ENCODE results near the gene TRIM54.

TRIM54 gene, protein sequence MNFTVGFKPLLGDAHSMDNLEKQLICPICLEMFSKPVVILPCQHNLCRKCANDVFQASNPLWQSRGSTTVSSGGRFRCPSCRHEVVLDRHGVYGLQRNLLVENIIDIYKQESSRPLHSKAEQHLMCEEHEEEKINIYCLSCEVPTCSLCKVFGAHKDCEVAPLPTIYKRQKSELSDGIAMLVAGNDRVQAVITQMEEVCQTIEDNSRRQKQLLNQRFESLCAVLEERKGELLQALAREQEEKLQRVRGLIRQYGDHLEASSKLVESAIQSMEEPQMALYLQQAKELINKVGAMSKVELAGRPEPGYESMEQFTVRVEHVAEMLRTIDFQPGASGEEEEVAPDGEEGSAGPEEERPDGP

GRCh38 chr2:27281855-27282559 is at the start of gene TRIM54:
TSS of gene TRIM54 (plus strand) at chr2:27282429. CDS start at chr2:27282732, 303 bp downstream.
- no peak for DNase-seq

- DNase-seq = no peak
These were observed 48.9 kb upstream of the TRIM54 start for GRCh38 chr2:27233341-27233740.

GRCh38 chr2:27236136-27236535 is 46.1 kb upstream of the TRIM54 start:
- DNase-seq = no peak

GRCh38 chr2:27236626-27237025 is 45.6 kb upstream of the TRIM54 start:
- no peak for DNase-seq

GRCh38 chr2:27237341-27237945 is 44.8 kb upstream of the TRIM54 start:
- DNase-seq = no peak

- DNase-seq = no peak
These were observed 43.3 kb upstream of the TRIM54 start for GRCh38 chr2:27238976-27239375.

DNA sequence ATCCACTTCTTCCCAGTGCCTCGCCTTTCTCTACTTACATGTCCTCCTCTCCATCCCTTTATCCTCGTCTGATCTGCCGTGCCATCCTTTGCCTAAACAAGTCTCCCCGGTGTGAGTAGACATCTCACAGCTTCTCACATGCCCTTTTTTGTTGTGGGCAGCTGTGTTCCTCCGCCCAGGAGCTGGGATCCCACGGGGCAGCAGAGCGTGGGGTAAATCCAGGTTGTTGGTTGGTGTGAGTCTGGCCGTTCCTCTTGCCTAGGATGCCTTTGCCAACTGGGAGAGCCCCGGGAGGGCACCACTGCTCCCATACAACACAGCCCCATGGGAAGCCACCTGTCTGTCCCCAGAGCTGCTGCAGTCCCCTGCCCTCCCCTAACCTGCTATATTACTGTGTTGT is 41.8 kb upstream of the TRIM54 start:
- no peak for DNase-seq

DNA sequence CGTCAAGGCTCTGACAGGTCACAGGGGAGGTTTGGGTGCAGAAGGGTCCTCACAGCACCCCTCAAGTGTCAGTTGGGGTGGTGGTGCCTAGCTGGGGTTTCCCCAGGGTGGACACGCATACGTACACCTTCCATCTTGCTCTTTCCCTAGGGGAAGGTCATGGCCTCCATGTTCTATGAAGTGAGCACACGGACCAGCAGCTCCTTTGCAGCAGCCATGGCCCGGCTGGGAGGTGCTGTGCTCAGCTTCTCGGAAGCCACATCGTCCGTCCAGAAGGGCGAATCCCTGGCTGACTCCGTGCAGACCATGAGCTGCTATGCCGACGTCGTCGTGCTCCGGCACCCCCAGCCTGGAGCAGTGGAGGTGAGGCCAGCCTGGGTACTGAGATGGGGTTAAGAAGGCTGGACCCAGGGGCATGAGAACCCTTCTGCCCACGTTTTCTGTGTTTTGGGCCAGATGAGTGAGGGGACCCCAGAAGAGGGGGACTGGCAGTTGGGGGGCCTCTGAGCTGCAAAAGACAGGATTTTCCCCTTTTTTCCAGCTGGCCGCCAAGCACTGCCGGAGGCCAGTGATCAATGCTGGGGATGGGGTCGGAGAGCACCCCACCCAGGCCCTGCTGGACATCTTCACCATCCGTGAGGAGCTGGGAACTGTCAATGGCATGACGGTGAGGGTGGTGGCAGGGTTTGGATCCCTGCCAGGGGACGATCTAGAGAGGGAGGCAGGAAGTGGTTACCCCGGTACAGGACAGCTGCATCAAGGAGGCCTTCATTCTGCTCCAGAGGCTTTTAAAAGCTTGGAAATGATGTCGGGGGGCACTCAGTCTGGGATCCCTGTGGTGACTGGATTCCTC is 40.2 kb upstream of the TRIM54 start:
- DNase-seq = no peak

- no peak for DNase-seq
These were observed 39.6 kb upstream of the TRIM54 start for GRCh38 chr2:27242614-27242951.

DNA sequence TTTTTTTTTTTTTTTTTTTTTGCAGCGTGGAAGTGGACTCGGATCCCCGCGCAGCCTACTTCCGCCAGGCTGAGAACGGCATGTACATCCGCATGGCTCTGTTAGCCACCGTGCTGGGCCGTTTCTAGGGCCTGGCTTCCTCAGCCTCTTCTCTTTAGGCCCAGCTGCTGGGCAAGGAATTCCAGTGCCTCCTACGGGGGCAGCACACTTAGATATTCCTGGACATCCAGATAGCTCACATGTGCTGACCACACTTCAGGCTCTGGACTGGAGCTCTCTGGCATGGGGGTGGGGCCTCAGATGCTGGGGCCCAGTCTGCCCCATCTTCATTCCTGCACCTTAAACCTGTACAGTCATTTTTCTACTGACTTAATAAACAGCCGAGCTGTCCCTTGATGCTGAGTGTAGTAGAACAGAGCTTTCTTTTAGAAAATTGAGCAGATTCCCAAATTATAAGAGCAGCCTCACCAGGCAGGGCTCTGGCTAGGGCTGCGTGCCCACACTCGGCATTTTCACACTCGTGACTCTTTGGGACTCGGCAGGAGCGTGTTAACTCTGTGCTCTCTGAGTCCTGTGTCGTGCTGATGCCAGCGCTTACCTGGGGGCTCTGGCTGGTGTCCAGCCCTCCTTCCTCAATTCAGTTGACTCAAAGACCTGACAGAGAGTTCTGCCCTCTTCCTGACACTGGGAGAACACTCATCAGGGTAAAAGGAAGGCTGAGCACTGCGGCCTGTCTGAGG is 38.7 kb upstream of the TRIM54 start:
- no peak for DNase-seq

GRCh38 chr2:27245116-27245515 is 37.1 kb upstream of the TRIM54 start:
- no peak for DNase-seq

DNA sequence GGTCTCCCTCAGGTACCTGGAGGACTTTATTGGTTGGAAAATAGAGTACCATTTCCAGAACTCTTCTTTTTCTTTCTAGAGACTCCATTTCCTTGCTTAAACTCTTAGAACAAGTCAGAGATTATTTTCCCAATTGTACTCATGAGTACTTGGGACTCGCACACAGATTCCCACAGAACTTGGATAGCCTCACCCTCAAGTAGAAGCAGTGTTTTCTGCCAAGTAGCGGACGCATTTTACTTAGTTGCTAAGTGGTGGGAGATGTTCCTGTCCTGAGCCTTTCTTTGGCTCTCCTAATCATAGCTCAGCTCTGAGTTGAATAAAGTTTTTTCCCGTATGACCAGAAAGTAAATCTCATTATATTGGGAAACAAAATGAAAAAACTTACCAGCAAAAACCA is 36.6 kb upstream of the TRIM54 start:
- no peak for DNase-seq

DNA sequence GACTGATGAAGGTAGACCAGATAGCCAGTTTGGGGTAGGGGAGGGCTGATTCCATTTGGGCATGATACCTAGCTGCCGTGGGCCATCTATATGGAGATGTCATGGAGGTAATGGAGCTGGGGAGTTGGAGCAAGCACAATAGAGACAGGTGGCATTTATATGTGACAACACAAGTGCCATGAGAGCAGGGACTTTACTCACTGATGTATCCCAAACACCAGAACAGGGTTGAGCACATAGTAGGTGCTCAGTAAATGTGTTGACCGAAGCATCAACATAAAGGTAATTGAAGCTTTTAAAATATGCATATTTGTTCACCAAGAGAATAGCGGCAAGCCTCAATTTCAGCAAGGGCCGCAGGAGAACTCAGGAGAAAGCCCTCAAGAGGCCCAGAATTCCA is 34.3 kb upstream of the TRIM54 start:
- no peak for DNase-seq

GRCh38 chr2:27249159-27249890 is 32.9 kb upstream of the TRIM54 start:
- no peak for DNase-seq

- peak; percentile 31 for DNase-seq
These were observed 32.2 kb upstream of the TRIM54 start for GRCh38 chr2:27249891-27250651.

DNA sequence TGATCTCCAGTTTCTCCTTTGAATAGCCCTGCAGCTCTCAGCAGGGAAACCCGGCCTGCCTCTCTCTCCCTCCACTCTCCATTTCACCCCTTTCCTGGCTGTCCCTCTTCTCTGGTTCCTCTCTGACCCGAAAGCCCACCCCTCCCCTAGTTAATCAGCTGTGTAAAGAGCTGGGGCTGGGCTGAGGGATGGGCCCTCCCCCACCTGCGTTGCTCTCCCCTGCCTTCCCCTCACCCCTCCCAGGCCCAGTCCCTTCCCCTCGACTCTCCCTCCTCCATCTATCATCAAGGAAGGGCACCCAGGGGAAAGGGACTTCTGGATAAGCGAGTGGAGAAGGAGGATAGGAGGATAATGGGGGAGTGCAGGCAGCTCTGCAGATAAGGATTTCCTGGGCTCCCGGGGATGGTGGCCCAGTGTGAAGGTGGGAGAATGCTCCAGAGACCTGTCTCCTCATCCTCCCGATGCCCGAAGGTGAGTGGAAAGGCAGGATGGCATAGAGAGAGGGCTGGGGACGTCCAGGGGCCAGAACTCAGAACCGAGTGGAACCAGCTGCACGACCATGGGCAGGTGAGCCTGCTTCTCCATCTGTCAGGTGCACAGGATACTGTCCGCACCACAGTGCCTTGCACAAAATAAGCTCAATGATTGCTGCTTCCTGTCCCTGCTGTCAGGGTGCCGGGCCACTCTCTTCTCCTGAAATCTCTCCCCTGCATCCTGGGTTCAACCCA is 31.4 kb upstream of the TRIM54 start:
- DNase-seq = no peak

DNA sequence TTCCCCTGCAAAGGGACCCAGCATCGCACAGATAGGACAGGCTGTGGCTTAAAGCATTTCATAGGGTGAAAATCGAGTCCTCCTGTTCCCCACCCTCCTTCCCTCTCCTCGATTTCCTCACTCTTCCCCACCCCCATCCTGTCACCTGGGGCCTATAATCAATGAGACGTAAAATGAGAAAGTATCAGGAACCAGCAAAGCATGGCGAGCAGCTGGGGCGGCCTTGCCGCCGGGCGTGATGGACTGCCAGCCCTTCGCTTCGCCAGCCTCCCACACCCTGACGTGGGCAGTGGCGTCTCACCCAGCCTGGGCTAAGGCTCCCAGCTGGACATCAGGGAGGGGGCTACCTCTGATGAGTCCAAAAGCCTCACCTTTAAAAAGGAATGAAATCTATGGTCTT is 30.5 kb upstream of the TRIM54 start:
- DNase-seq = no peak

DNA sequence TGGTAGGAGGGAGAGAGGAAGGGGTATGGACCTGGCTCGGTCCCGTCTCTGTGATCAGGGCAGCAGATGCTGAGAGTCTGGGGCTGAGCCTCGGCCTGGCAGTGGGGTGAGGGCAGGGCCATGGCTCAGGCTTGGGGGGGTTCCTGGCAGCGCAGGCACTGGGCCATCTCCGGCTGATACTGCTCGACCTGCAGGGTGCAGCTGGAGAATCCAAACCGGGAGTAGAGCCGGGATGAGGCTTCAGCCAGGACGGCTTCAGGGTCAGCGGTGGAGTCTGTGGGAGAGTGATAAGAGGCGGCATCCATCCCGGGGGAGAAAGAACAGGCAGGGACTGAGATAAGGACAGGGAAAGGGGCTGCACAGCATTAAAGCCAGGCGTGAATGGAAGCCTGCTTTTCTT is 27.0 kb upstream of the TRIM54 start:
- DNase-seq = no peak

DNA sequence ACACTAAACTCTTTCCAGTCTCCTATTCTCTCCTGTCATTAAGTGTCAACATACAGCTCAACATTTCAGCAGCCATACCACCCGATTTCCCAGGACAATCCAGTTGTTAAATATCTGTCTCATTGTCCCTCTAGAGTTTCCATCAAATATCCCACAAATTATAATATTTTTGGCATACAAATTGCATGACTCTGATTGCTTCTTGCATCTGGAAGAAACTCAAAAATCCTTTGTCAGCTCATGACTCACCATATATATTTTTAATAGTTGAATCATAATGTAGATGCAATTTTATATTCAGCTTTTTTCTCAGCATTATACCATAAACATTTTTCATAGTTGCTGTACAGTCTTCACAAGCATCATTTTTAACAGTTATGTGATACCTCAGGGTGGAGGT is 26.6 kb upstream of the TRIM54 start:
- no peak for DNase-seq

DNA sequence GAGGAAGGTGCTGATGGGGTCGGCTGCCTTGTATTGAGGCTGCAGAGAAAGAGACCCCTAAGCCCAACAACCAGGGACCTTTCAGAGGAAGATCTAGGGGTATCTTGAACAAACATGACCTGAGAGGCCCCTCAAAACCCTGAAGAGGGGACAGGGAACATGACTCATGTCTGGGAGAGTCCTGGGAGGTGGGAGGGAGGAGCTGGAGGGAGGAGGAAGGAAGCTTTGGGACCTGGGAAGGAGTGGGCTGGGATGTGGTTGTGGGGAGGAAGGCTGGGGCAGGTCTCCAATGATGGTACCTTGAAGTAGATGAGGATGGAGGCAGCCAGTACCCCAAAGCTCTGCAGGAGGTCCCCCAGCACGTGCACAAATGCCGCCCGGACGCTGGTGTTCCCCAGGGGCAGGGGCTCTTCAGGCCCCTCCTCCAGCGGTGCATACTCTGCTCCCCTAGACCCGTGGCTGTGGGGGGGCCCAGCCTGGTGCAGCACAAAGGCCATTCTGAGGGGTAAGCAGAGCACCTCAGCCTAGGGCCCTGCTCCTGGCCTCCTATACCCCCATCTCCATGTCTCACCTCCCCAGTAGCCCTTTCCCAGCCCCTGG is 25.3 kb upstream of the TRIM54 start:
- DNase-seq = no peak

Data from COR-L47 (cell line).